Keratinocyte (primary cell): Measurements from ENCODE around the gene CAPN7. TPM values are rescaled to one million over a fixed set of nuclear protein-coding genes. Genes with fewer than 3 reads are reported as not detected.

Experiments used
- DNase-seq: peaks from one replicate; pipeline ENCODE4 v3.0.0-alpha.2; 2011; ENCODE audit warnings: low read depth, missing footprints, low spot score
- FAIRE-seq: peaks from 2 replicates; lab custom pipeline; 2011; peaks lifted over from hg19 to GRCh38; lab: Jason Lieb, UNC
- H2AFZ ChIP-seq: 2 replicates; pipeline ENCODE4 v1.6.0; 2012; ENCODE audit warnings: low read length, control low read depth, inconsistent platforms; ENCODE audit not compliant: control insufficient read depth
- H3K27ac ChIP-seq: 2 replicates; pipeline ENCODE4 v1.5.1; 2011; ENCODE audit warnings: low read length; ENCODE audit not compliant: control insufficient read depth, insufficient read depth
- H3K27me3 ChIP-seq: 3 replicates; pipeline ENCODE4 v1.6.0; 2011; ENCODE audit warnings: low read length; ENCODE audit not compliant: control insufficient read depth, insufficient read depth; ENCODE audit errors: extremely low read depth
- H3K36me3 ChIP-seq, 2 experiments: 2 replicates in 1 of 2; 3 replicates in 1 of 2; pipeline ENCODE4 v1.5.1; 2011; ENCODE audit warnings: low read length in 2 of 2, mild to moderate bottlenecking in 1 of 2; ENCODE audit not compliant: control insufficient read depth in 2 of 2, insufficient read depth in 2 of 2; ENCODE audit errors: extremely low read depth in 1 of 2
- H3K4me1 ChIP-seq: 3 replicates; pipeline ENCODE4 v1.5.1; 2011; ENCODE audit warnings: low read length; ENCODE audit not compliant: control insufficient read depth, insufficient read depth; ENCODE audit errors: extremely low read depth
- H3K4me2 ChIP-seq: 3 replicates; pipeline ENCODE4 v1.6.0; 2011; ENCODE audit warnings: low read depth, low read length; ENCODE audit not compliant: control insufficient read depth, insufficient read depth; ENCODE audit errors: extremely low read depth
- H3K4me3 ChIP-seq, 3 experiments: fragments of 200-600 bp in 1 of 3; sonication (generic) in 1 of 3; 2 replicates in 2 of 3; 3 replicates in 1 of 3; pipeline ENCODE4 v1.5.1; 2011 to 2016; ENCODE audit warnings: low read length in 3 of 3, mild to moderate bottlenecking in 3 of 3, control low read depth in 2 of 3, inconsistent platforms in 1 of 3, low read depth in 1 of 3, mixed read lengths in 1 of 3, mixed run types in 1 of 3, moderate library complexity in 1 of 3; ENCODE audit not compliant: control insufficient read depth in 2 of 3, insufficient read depth in 2 of 3; ENCODE audit errors: extremely low read depth in 1 of 3
- H3K79me2 ChIP-seq: 2 replicates; pipeline ENCODE4 v1.6.0; 2012; ENCODE audit warnings: low read length; ENCODE audit not compliant: control insufficient read depth, insufficient read depth
- H3K9ac ChIP-seq: 3 replicates; pipeline ENCODE4 v1.6.0; 2011; ENCODE audit warnings: low read length; ENCODE audit not compliant: control insufficient read depth, insufficient read depth; ENCODE audit errors: extremely low read depth
- H3K9me1 ChIP-seq: 3 replicates; pipeline ENCODE4 v1.6.0; 2011; ENCODE audit warnings: low read length; ENCODE audit not compliant: control insufficient read depth, insufficient read depth; ENCODE audit errors: extremely low read depth
- H3K9me3 ChIP-seq: 2 replicates; pipeline ENCODE4 v1.5.1; 2012; ENCODE audit warnings: low read depth, low read length; ENCODE audit not compliant: control insufficient read depth
- H4K20me1 ChIP-seq: 3 replicates; pipeline ENCODE4 v1.6.0; 2011; ENCODE audit warnings: low read length; ENCODE audit not compliant: control insufficient read depth, insufficient read depth; ENCODE audit errors: extremely low read depth
- EZH2 ChIP-seq: IDR thresholded peaks from one replicate; pipeline ENCODE4 v1.6.1; 2012; ENCODE audit warnings: inconsistent platforms, mild to moderate bottlenecking, low read length, moderate library complexity
- dilution Hi-C: fragments of 300-500 bp; cut with MboI; formaldehyde crosslinking; loops from one replicate; pipeline ENCODE4 v1.7.0; 2020; ENCODE audit warnings: low sequenced_read_pairs; ENCODE audit not compliant: extremely low pct_ligation_motif_present
- polyA plus RNA-seq, 5 experiments: library from polyadenylated mRNA; depleted of rRNA in 3 of 5; stranded (reverse) in 3 of 5; stranded (forward) in 1 of 5; unstranded in 1 of 5; fragments of >200 nt; gene quantifications; 1 replicate in 1 of 5; 2 replicates in 3 of 5; 3 replicates in 1 of 5; pipeline versions ENCODE4 v1.2.1 to v1.2.3, GENCODE V29; 2011 to 2012; ENCODE audit warnings: missing spikeins in 2 of 5, low read depth in 1 of 5, low replicate concordance in 1 of 5
- TF ChIP-seq, protein P1 (sequence below), 3 experiments: IDR thresholded peaks in 1 of 3; conservative IDR thresholded peaks in 1 of 3; optimal IDR thresholded peaks in 1 of 3; 2 replicates in 2 of 3; 3 replicates in 1 of 3; pipeline versions ENCODE3 to v1.5.1; 2011; ENCODE audit warnings: low read length in 3 of 3, mild to moderate bottlenecking in 3 of 3, moderate library complexity in 2 of 3, control low read depth in 1 of 3, inconsistent platforms in 1 of 3; ENCODE audit not compliant: insufficient read depth in 2 of 3; ENCODE audit errors: extremely low read depth in 1 of 3

The CAPN7 gene
- polyA plus RNA-seq, 1 donor (not counting 4 experiments of a cell fraction or from before 2014, with no cell fraction given), result 29.3 TPM

DNA sequence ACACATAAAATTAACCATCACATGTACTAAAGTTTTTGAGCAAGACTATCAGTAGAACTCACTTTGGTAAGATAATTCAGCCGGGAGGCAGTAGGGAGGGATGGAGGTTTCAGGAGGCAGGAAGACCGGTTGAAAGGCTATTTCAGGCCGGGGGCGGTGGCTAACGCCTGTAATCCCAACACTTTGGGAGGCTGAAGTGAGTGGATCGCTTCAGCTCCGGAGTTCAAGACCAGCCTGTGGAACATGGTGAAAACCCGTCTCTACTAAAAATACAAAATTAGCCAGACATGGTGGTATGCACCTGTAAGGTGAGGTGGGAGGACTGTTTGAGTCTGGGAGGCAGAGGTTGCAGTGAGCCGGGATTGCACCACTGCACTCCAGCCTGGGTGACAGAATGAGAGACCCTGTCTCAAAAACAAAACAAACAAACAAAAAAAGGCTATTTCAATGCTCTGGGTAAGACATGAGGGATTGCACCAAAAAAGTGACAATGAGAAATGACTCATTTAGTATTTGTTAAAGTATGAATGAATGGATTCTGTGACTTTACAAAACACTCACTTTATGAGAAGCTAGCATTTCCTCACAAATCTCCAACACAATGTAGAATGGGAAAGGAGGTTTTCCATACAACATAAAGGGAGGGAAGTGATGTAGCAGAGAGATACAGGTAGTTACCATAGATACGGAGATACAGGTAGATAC lies 82.4 kb downstream of the CAPN7 start:
- no peaks in the 10 kb centered on the region for H3K9me3 ChIP-seq
- DNase-seq (no peak), FAIRE-seq (no peak)
- H3K4me1 ChIP-seq, result no peaks in the 10 kb centered on the region
- no peak overlapping the region for H3K9ac ChIP-seq
- H3K4me3 ChIP-seq, result no peak overlapping the region
- no peaks in the 10 kb centered on the region for H3K27me3 ChIP-seq
- dilution Hi-C loops, result no loop called here
- no peaks in the 10 kb centered on the region for H3K9me1 ChIP-seq
- H3K79me2 ChIP-seq, result no peaks in the 10 kb centered on the region
- no peak overlapping the region for H3K4me2 ChIP-seq
- no peaks in the 10 kb centered on the region for H3K36me3 ChIP-seq
- no peaks in the 10 kb centered on the region for H4K20me1 ChIP-seq
- H3K27ac ChIP-seq, result no peak overlapping the region
- H2AFZ ChIP-seq, result no peak overlapping the region
- no peak for TF ChIP-seq EZH2
- TF ChIP-seq, protein P1, sequence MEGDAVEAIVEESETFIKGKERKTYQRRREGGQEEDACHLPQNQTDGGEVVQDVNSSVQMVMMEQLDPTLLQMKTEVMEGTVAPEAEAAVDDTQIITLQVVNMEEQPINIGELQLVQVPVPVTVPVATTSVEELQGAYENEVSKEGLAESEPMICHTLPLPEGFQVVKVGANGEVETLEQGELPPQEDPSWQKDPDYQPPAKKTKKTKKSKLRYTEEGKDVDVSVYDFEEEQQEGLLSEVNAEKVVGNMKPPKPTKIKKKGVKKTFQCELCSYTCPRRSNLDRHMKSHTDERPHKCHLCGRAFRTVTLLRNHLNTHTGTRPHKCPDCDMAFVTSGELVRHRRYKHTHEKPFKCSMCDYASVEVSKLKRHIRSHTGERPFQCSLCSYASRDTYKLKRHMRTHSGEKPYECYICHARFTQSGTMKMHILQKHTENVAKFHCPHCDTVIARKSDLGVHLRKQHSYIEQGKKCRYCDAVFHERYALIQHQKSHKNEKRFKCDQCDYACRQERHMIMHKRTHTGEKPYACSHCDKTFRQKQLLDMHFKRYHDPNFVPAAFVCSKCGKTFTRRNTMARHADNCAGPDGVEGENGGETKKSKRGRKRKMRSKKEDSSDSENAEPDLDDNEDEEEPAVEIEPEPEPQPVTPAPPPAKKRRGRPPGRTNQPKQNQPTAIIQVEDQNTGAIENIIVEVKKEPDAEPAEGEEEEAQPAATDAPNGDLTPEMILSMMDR (optimal IDR thresholded peaks at IDR 0.05 in 1 of 3, IDR thresholded peaks at IDR 0.05 in 1 of 3, conservative IDR thresholded peaks at IDR 0.05 in 1 of 3; ENCODE audit: extremely low read depth in 1 of 3, insufficient read depth in 2 of 3, low read length in 3 of 3), result no peak

DNA sequence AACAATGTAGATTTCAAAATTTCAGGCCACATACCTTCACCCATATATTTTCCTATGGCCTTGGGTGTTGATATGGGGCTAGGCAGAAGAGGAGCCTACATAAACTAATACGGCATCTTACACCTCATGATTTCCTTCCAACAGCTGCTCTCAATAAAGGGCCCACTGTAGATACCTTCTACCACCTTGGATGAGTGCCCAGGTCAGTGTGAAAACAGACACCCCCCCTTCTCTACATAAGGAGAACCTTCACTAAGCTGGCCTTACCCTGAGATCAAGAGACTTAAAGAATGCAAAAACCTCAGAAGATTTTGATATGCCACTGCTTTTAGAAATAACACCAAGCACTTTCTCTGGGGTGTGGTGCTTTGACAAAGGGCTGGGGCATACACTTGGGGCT lies 83.6 kb downstream of the CAPN7 start:
- no peaks in the 10 kb centered on the region for H3K9me1 ChIP-seq
- H2AFZ ChIP-seq, result no peak overlapping the region
- H3K4me3 ChIP-seq, result no peak overlapping the region
- no peaks in the 10 kb centered on the region for H3K27me3 ChIP-seq
- no peaks in the 10 kb centered on the region for H3K4me1 ChIP-seq
- no peaks in the 10 kb centered on the region for H3K9me3 ChIP-seq
- H3K9ac ChIP-seq, result no peak overlapping the region
- no peak overlapping the region for H3K27ac ChIP-seq
- FAIRE-seq (no peak), DNase-seq (no peak)
- no peak for TF ChIP-seq EZH2
- TF ChIP-seq, protein P1 (optimal IDR thresholded peaks at IDR 0.05 in 1 of 3, IDR thresholded peaks at IDR 0.05 in 1 of 3, conservative IDR thresholded peaks at IDR 0.05 in 1 of 3; ENCODE audit: extremely low read depth in 1 of 3, insufficient read depth in 2 of 3, low read length in 3 of 3), result no peak
- dilution Hi-C loops, result no loop called here
- no peak overlapping the region for H3K4me2 ChIP-seq
- no peaks in the 10 kb centered on the region for H4K20me1 ChIP-seq
- H3K79me2 ChIP-seq, result no peaks in the 10 kb centered on the region
- no peaks in the 10 kb centered on the region for H3K36me3 ChIP-seq
